IPS-11a (cell line): ENCODE measurements around the gene ADCY2.

Source experiments
- H3K4me3 ChIP-seq: one replicate; pipeline ENCODE4 v1.5.1; 2013; ENCODE audit warnings: low read depth, low read length, control low read depth

The ADCY2 gene

GRCh38 chr5:7437836-7438235, 41.9 kb downstream of the ADCY2 start:
- H3K4me3 ChIP-seq, result no peak overlapping the region

- no peak overlapping the region for H3K4me3 ChIP-seq
Observed at GRCh38 chr5:7445068-7445467, 49.1 kb downstream of the ADCY2 start.

GRCh38 chr5:7445831-7446230, 49.9 kb downstream of the ADCY2 start:
- H3K4me3 ChIP-seq, result no peak overlapping the region

- no peak overlapping the region for H3K4me3 ChIP-seq
Observed at GRCh38 chr5:7446913-7447312, 51.0 kb downstream of the ADCY2 start.

- H3K4me3 ChIP-seq, result no peak overlapping the region
Observed at GRCh38 chr5:7453947-7454346, 58.0 kb downstream of the ADCY2 start.

GRCh38 chr5:7456206-7456605, 60.3 kb downstream of the ADCY2 start:
- H3K4me3 ChIP-seq, result no peak overlapping the region

- H3K4me3 ChIP-seq, result no peak overlapping the region
Observed at GRCh38 chr5:7461371-7461770, 65.4 kb downstream of the ADCY2 start.

GRCh38 chr5:7462758-7463157, 66.8 kb downstream of the ADCY2 start:
- no peak overlapping the region for H3K4me3 ChIP-seq

GRCh38 chr5:7464182-7464581, 68.2 kb downstream of the ADCY2 start:
- H3K4me3 ChIP-seq, result no peak overlapping the region

- H3K4me3 ChIP-seq, result no peak overlapping the region
Observed at GRCh38 chr5:7467179-7467578, 71.2 kb downstream of the ADCY2 start.

GRCh38 chr5:7468742-7469141, 72.8 kb downstream of the ADCY2 start:
- H3K4me3 ChIP-seq, result no peak overlapping the region

GRCh38 chr5:7471710-7472109, 75.8 kb downstream of the ADCY2 start:
- no peak overlapping the region for H3K4me3 ChIP-seq

GRCh38 chr5:7473115-7473514, 77.2 kb downstream of the ADCY2 start:
- no peak overlapping the region for H3K4me3 ChIP-seq

GRCh38 chr5:7473668-7474215, 77.8 kb downstream of the ADCY2 start:
- no peak overlapping the region for H3K4me3 ChIP-seq

GRCh38 chr5:7474821-7475403, 79.0 kb downstream of the ADCY2 start:
- H3K4me3 ChIP-seq, result no peak overlapping the region

- no peak overlapping the region for H3K4me3 ChIP-seq
Observed at GRCh38 chr5:7478459-7478858, 82.5 kb downstream of the ADCY2 start.

GRCh38 chr5:7488734-7489133, 92.8 kb downstream of the ADCY2 start:
- H3K4me3 ChIP-seq, result no peak overlapping the region

GRCh38 chr5:7492371-7492770, 96.4 kb downstream of the ADCY2 start:
- H3K4me3 ChIP-seq, result no peak overlapping the region

- H3K4me3 ChIP-seq, result no peak overlapping the region
Observed at GRCh38 chr5:7493081-7493480, 97.1 kb downstream of the ADCY2 start.

GRCh38 chr5:7493622-7494021, 97.7 kb downstream of the ADCY2 start:
- no peak overlapping the region for H3K4me3 ChIP-seq

GRCh38 chr5:7494481-7495130, 98.7 kb downstream of the ADCY2 start:
- no peak overlapping the region for H3K4me3 ChIP-seq

- H3K4me3 ChIP-seq, result no peak overlapping the region
Observed at GRCh38 chr5:7495131-7495517, 99.2 kb downstream of the ADCY2 start.

- no peak overlapping the region for H3K4me3 ChIP-seq
Observed at GRCh38 chr5:7500256-7500655, 104.3 kb downstream of the ADCY2 start.
